ENCODE data around the gene KIF3C.
"Not testable (repeated sequence)": the region's sequence is repeated elsewhere in the genome, so short reads cannot be mapped to it uniquely, and the experiment has no call there.

Gene KIF3C

GRCh38 chr2:25982273-25982967, at the start of gene KIF3C:
Gene KIF3C, minus strand, starts transcription at chr2:25982497. Its CDS starts 580 bp downstream, at chr2:25981917.
- DNase-seq (ENCODE audit: low spot score), result peak; percentile 86
- in situ Hi-C loops (cut with MboI; ENCODE audit: low pct_unique_long_range_greater_than_20kb, low sequenced_read_pairs, unreplicated experiment), result no loop called here

GRCh38 chr2:26028083-26028482, 45.8 kb upstream of the KIF3C start:
- in situ Hi-C loops (cut with MboI; ENCODE audit: low pct_unique_long_range_greater_than_20kb, low sequenced_read_pairs, unreplicated experiment); DNase-seq (ENCODE audit: low spot score): not testable (repeated sequence)

More at GRCh38 chr2:25982273-25982967, at the start of gene KIF3C:
- TF ChIP-seq CTCF (IDR thresholded peaks at IDR 0.05; ENCODE audit: extremely low read depth, insufficient read depth, missing control alignments), result no peak

DNA sequence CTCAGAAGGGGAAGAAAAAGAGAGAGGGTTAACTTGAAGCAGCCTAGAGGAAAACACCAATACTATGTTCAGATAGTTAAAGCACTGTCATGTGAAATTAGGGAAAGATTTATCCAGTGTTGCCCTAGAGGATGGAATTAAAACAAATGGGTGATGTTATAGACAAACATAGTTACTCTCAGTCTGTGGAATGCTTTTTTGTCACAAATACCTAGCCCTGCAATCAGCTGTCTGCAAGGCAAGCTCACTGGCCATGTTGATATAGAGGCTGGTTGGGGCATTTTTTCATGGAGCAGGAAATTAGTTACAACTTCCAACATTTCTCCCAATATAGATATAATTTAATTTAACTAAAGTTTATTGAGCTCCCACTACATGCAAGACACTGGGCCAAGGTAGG, 43.2 kb upstream of the KIF3C start:
- no peak for DNase-seq (ENCODE audit: low spot score)

DNA sequence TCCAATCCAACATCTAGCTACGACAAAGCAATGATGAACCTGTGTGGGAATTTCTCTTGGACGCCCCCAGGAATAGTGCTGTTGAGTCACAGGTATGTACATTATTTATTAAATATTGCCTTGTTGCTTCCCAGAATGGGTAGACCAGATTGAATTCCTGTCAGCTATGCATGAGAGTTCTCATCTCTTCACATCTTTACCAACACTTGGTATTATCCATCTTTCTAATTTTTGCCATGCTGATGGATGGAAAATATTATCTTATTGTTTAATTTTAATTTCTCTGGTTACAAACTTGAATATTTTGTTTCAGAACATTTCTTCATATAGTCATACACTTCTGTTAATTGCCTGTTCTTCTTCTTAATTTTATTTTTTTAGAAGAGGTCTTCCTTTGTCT, 42.0 kb upstream of the KIF3C start:
- no peak for TF ChIP-seq CTCF (IDR thresholded peaks at IDR 0.05; ENCODE audit: extremely low read depth, insufficient read depth, missing control alignments)
- DNase-seq (ENCODE audit: low spot score), result no peak
- in situ Hi-C loops (cut with MboI; ENCODE audit: low pct_unique_long_range_greater_than_20kb, low sequenced_read_pairs, unreplicated experiment), result no loop called here

More for the DNA sequence above, 43.2 kb upstream of the KIF3C start:
- in situ Hi-C loops (cut with MboI; ENCODE audit: low pct_unique_long_range_greater_than_20kb, low sequenced_read_pairs, unreplicated experiment), result no loop called here
- no peak for TF ChIP-seq CTCF (IDR thresholded peaks at IDR 0.05; ENCODE audit: extremely low read depth, insufficient read depth, missing control alignments)

DNA sequence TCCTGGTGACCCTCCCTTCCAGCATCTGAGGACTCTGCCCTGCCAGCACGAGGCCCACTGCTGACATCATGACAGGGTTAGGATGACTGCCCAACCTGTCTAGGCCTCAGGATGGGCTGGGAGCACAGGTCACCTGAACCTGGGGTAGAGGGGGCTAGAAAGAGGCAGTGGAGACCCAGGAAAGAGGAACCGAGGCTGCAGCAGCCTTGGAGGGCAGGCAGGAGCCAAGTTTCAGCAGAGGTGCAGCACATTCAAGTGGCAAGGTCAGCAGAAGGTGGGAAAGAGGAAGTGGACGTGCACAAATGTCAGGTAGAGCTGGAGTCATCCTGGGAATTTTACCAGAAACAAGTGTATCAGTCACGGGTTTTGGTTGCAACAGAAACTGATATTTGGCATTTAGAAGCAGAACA, 37.9 kb upstream of the KIF3C start:
- no peak for DNase-seq (ENCODE audit: low spot score)
- in situ Hi-C loops (cut with MboI; ENCODE audit: low pct_unique_long_range_greater_than_20kb, low sequenced_read_pairs, unreplicated experiment), result no loop called here
- no peak for TF ChIP-seq CTCF (IDR thresholded peaks at IDR 0.05; ENCODE audit: extremely low read depth, insufficient read depth, missing control alignments)

DNA sequence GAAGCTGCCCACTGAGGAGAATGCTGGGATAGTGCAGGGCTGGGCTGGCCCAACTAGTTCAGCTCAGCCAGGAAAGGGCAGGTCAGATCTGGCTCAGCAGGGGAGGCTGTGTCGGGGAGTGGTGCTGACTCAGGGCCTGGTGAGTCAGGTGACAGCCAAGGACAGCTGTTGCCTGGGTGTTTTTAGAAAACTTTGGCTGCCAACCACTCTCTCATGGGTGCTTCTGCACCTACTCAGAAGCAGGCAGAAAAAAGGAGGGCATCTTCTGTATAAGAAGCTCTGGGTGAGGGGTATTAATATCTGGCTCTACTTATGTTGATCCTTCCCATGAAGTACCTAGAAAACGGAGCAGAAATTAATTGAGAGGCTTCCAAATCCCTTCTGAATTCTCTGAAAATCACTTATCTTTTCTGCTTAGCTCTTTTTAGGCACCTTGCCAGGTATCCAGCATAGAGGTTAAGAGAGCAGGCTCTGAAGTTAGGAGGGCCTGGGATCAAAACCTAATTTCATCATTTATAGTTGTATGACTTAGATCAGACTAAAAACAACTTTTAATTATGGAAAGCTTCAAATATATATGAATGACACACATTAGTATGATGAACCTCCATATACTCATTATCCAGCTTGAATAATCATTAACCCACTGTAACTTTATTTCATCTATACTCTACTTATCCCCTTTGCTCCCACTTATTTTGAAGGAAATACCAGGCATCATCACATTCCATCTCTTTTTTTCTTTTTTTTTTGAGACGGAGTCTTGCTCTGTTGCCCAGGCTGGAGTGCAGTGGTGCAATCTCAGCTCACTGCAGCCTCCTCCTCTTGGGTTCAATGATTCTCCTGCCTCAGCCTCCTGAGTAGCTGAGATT, 36.1 kb upstream of the KIF3C start:
- no peak for DNase-seq (ENCODE audit: low spot score)
- in situ Hi-C loops (cut with MboI; ENCODE audit: low pct_unique_long_range_greater_than_20kb, low sequenced_read_pairs, unreplicated experiment), result no loop called here
- TF ChIP-seq CTCF (IDR thresholded peaks at IDR 0.05; ENCODE audit: extremely low read depth, insufficient read depth, missing control alignments), result no peak

All from GM13977 (cell line).